NCI-H1092 treated with DMSO at 0.1 percent for 48 hours (cell line): ENCODE measurements around the gene BMPER.

ENCODE experiments used
- DNase-seq: peaks from one replicate; lab custom pipeline; 2025; lab: John Stamatoyannopoulos, UW

BMPER gene

GRCh38 chr7:33905389-33906032 lies at the start of gene BMPER:
Gene BMPER, plus strand, starts transcription at chr7:33905539. Its CDS starts 75 bp downstream, at chr7:33905614.
- peak; percentile 76 for DNase-seq

- no peak for DNase-seq
Observed at GRCh38 chr7:33861947-33862346, 43.4 kb upstream of the BMPER start.

GRCh38 chr7:33862946-33863814 lies 42.2 kb upstream of the BMPER start:
- DNase-seq, result no peak

- DNase-seq, result no peak
Observed at GRCh38 chr7:33868166-33868565, 37.2 kb upstream of the BMPER start.

GRCh38 chr7:33869176-33869575 lies 36.2 kb upstream of the BMPER start:
- DNase-seq, result no peak

GRCh38 chr7:33870120-33870519 lies 35.2 kb upstream of the BMPER start:
- no peak for DNase-seq

- DNase-seq, result no peak
Observed at GRCh38 chr7:33872870-33873269, 32.5 kb upstream of the BMPER start.

GRCh38 chr7:33873518-33873917 lies 31.8 kb upstream of the BMPER start:
- no peak for DNase-seq

- no peak for DNase-seq
Observed at GRCh38 chr7:33873981-33874750, 31.2 kb upstream of the BMPER start.

- no peak for DNase-seq
Observed at GRCh38 chr7:33874943-33875342, 30.4 kb upstream of the BMPER start.

GRCh38 chr7:33876596-33877274 lies 28.6 kb upstream of the BMPER start:
- DNase-seq, result no peak

- DNase-seq, result no peak
Observed at GRCh38 chr7:33880787-33881186, 24.6 kb upstream of the BMPER start.

GRCh38 chr7:33881316-33881715 lies 24.0 kb upstream of the BMPER start:
- no peak for DNase-seq

GRCh38 chr7:33882040-33882837 lies 23.1 kb upstream of the BMPER start:
- DNase-seq, result no peak

GRCh38 chr7:33882950-33883670 lies 22.2 kb upstream of the BMPER start:
- DNase-seq, result no peak

GRCh38 chr7:33883671-33883965 lies 21.7 kb upstream of the BMPER start:
- DNase-seq, result no peak

GRCh38 chr7:33885290-33886148 lies 19.8 kb upstream of the BMPER start:
- no peak for DNase-seq

GRCh38 chr7:33886149-33886623 lies 19.2 kb upstream of the BMPER start:
- no peak for DNase-seq

- no peak for DNase-seq
Observed at GRCh38 chr7:33887266-33887975, 17.9 kb upstream of the BMPER start.
